HepG2 (cell line): ENCODE data around the gene KAZN. TPM values are rescaled to one million over a fixed set of nuclear protein-coding genes. Genes with fewer than 3 reads are reported as not detected.

Experiments
- DMAP1 ChIP-seq: IDR thresholded peaks from 2 replicates; pipeline ENCODE4 v1.6.1; 2016
- HNRNPL ChIP-seq: fragments of 200-400 bp; formaldehyde crosslinking; IDR thresholded peaks from 2 replicates; pipeline ENCODE4 v1.6.1; 2017; ENCODE audit warnings: mild to moderate bottlenecking, low read depth, low read length
- NCOA5 ChIP-seq: sonication (generic); formaldehyde crosslinking; IDR thresholded peaks from 2 replicates; pipeline ENCODE4 v1.4.0; 2020; ENCODE audit warnings: missing genetic modification reagents
- PRMT3 ChIP-seq: sonication (generic); formaldehyde crosslinking; IDR thresholded peaks from 2 replicates; pipeline ENCODE4 v1.8.1; 2022; ENCODE audit warnings: low read depth, mild to moderate bottlenecking, moderate library complexity, missing genetic modification reagents, borderline replicate concordance
- STAG1 ChIP-seq: sonication (generic); formaldehyde crosslinking; IDR thresholded peaks from 2 replicates; pipeline ENCODE4 v1.4.0; 2020; ENCODE audit warnings: missing genetic modification reagents
- ZFP62 ChIP-seq: sonication (generic); formaldehyde crosslinking; IDR thresholded peaks from 2 replicates; pipeline ENCODE4 v1.4.0; 2020; ENCODE audit warnings: missing genetic modification reagents
- ZNF496 ChIP-seq: sonication (generic); formaldehyde crosslinking; IDR thresholded peaks from 2 replicates; pipeline ENCODE4 v1.8.1; 2023; ENCODE audit warnings: mild to moderate bottlenecking, moderate library complexity, missing genetic modification reagents; ENCODE audit not compliant: insufficient replicate concordance
- polyA plus RNA-seq, 8 experiments: library from polyadenylated mRNA; depleted of rRNA in 3 of 8; stranded (reverse) in 7 of 8; unstranded in 1 of 8; fragments of >200 nt; fragmentation: Illumina TruSeq in 4 of 8; extraction: Trizol in 4 of 8; gene quantifications; 2 replicates each; pipeline versions ENCODE4 v1.2.1 to v1.2.3, GENCODE V29; 2011 to 2016; ENCODE audit warnings: low read depth in 4 of 8, missing spikeins in 1 of 8, mixed read lengths in 1 of 8; ENCODE audit not compliant: insufficient read depth in 1 of 8
- total RNA-seq, 5 experiments: library from RNA; depleted of rRNA; stranded (reverse); fragments of >200 nt; fragmentation: Illumina TruSeq; extraction: Trizol; gene quantifications; 2 replicates each; pipeline ENCODE4 v1.2.3, GENCODE V29; 2016; ENCODE audit warnings: low read depth in 1 of 5
- TF ChIP-seq, protein P1 (sequence below): sonication (generic); formaldehyde crosslinking; IDR thresholded peaks from 2 replicates; pipeline ENCODE4 v1.5.1; 2020; ENCODE audit warnings: mild to moderate bottlenecking, missing genetic modification reagents, moderate library complexity
- TF ChIP-seq, protein P2 (sequence below): IDR thresholded peaks from 2 replicates; pipeline ENCODE4 v1.4.0; 2020; ENCODE audit warnings: mild to moderate bottlenecking, missing genetic modification reagents

KAZN gene
- total and polyA plus RNA-seq, 2 of the 13 experiments (the other 11 are each of a cell fraction or from before 2014, with no cell fraction given), result 10.4 to 13.5 TPM

DNA sequence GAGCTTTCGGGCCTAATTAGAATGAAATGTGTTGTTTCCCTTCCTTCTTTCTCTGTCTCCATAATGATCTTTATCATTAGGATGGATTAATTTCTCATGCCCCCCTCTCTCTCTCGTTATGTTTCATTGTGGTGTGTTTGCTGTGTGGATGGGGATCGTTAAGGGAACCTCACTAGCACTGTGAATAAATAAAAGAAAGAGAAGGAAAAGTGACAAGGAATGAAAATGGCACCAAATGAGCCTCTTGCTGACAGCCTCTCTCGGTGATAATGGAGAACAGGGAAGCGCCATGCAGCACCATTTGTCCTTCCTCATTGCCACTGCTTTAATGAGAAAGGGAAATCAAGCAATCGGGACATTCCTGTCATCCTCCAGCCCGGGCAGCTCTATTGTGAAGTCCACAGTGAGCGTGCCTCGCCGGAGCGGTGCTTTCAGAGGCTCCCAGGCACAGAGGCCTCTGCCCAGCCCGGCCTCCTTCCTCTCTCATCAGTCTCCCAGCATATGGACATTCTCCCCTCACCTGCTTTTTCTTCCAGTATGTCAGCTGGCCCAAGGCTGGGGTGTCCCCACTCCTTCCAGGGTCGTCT, 289.4 kb downstream of the KAZN start (continued):
- no peak for TF ChIP-seq STAG1 (CRISPR knock-in tag)
- TF ChIP-seq DMAP1 (CRISPR knock-in tag), result no peak
- TF ChIP-seq ZFP62 (CRISPR knock-in tag), result no peak
- TF ChIP-seq ZNF496 (CRISPR knock-in tag), result no peak
- TF ChIP-seq, protein P1, sequence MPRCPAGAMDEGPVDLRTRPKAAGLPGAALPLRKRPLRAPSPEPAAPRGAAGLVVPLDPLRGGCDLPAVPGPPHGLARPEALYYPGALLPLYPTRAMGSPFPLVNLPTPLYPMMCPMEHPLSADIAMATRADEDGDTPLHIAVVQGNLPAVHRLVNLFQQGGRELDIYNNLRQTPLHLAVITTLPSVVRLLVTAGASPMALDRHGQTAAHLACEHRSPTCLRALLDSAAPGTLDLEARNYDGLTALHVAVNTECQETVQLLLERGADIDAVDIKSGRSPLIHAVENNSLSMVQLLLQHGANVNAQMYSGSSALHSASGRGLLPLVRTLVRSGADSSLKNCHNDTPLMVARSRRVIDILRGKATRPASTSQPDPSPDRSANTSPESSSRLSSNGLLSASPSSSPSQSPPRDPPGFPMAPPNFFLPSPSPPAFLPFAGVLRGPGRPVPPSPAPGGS (CRISPR knock-in tag), result no peak
- TF ChIP-seq NCOA5 (CRISPR knock-in tag), result no peak
- TF ChIP-seq PRMT3 (CRISPR knock-in tag), result no peak
- TF ChIP-seq HNRNPL, result no peak
- TF ChIP-seq, protein P2, sequence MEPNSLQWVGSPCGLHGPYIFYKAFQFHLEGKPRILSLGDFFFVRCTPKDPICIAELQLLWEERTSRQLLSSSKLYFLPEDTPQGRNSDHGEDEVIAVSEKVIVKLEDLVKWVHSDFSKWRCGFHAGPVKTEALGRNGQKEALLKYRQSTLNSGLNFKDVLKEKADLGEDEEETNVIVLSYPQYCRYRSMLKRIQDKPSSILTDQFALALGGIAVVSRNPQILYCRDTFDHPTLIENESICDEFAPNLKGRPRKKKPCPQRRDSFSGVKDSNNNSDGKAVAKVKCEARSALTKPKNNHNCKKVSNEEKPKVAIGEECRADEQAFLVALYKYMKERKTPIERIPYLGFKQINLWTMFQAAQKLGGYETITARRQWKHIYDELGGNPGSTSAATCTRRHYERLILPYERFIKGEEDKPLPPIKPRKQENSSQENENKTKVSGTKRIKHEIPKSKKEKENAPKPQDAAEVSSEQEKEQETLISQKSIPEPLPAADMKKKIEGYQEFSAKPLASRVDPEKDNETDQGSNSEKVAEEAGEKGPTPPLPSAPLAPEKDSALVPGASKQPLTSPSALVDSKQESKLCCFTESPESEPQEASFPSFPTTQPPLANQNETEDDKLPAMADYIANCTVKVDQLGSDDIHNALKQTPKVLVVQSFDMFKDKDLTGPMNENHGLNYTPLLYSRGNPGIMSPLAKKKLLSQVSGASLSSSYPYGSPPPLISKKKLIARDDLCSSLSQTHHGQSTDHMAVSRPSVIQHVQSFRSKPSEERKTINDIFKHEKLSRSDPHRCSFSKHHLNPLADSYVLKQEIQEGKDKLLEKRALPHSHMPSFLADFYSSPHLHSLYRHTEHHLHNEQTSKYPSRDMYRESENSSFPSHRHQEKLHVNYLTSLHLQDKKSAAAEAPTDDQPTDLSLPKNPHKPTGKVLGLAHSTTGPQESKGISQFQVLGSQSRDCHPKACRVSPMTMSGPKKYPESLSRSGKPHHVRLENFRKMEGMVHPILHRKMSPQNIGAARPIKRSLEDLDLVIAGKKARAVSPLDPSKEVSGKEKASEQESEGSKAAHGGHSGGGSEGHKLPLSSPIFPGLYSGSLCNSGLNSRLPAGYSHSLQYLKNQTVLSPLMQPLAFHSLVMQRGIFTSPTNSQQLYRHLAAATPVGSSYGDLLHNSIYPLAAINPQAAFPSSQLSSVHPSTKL (CRISPR knock-in tag), result no peak
